ENCODE measurements around the gene B4GALNT1.

B4GALNT1 gene

DNA sequence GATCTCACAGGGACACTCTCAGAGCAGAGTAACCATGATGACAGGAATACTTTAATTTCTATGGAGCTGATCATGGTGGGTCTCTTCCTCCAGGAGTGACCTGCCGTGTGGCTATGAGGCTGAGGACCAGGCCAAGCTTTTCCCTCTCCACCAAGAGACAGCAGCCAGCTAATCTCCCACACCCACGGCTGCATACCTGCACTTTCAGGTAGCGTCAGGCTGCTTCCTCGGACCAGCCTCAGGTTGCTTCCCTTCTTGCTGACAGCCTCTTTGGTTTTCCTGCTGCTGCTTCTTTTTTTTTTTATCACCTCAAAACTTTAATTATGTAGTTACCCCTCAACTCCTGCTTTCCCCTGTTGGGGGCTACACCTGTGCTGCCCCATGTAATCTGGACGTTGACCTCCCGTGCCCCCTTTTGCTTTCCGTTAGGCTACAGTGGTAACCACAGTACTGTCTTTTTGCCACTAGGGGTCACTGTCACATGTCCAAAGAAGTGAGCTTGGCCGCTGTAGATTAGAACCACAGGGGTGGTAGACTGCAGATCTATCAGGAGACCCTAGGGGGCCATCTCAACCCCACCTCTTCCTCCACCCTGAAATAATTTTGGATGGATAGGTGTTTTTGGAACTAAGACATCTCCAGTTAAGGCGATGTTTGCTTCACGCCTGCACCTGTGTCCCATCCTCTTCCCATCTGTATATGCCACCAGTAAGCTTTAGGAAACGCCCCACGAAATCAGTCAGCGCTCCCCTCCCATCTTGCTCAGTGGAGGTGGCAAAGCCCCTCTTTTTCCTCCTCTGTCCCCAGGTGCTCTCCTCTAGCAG is 49.8 kb downstream of the B4GALNT1 start:
- peak; percentile 49 to 65 for DNase-seq

DNA sequence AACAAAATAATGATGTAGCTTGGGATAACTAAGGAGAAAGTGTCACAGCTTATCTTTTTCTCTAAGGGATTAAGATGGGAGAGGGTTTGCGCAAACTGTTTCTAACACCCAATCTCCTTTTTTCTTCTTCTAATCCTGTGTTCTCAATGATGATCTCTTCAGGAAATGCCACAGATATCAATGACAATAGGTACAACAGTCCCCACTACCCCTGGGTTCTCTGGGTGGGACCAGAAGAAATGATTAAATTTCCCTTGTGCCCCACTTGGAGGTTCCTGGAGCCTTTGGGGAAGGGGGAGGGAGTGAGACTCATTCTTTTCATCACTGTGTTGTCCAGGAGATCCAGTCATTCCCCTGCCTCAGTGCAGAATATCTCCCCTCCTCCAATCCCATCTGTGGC is 50.6 kb downstream of the B4GALNT1 start:
- no peak for DNase-seq

DNA sequence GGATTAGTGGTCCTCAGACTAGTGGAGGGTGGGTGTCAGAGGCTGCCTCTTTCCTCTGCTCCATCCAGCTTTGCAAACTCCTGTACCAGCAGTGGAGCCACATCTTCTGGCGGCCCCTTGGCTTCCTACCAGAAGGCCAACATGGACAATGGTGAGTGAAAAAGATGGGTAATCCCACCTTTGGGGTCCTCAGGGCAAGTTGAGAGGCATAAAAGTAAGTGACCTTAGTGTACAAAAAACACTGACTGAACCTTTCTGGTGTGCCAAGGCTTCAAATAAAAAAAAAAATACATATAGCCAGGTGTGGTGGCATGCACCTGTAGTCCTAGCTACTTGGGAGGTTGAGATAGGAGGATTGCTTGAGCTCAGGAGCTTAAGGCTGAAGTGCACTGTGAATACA is 51.2 kb downstream of the B4GALNT1 start:
- DNase-seq, result no peak

DNA sequence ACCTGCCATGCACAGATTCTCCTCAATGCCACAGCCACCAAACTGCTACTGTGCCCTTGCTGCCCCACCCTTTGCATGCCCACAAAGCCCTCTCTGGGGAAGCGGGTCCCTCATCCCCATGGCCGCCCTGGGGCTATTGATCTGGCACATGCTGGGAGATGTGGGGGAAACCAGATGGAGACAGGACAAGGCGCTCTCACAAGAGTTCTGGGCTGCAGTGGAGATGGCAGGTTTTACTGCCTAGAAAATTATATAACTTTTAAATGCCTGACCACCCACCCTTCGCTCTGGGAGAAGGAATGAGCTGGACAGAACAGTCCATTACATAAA is 52.6 kb downstream of the B4GALNT1 start:
- no peak for DNase-seq

DNA sequence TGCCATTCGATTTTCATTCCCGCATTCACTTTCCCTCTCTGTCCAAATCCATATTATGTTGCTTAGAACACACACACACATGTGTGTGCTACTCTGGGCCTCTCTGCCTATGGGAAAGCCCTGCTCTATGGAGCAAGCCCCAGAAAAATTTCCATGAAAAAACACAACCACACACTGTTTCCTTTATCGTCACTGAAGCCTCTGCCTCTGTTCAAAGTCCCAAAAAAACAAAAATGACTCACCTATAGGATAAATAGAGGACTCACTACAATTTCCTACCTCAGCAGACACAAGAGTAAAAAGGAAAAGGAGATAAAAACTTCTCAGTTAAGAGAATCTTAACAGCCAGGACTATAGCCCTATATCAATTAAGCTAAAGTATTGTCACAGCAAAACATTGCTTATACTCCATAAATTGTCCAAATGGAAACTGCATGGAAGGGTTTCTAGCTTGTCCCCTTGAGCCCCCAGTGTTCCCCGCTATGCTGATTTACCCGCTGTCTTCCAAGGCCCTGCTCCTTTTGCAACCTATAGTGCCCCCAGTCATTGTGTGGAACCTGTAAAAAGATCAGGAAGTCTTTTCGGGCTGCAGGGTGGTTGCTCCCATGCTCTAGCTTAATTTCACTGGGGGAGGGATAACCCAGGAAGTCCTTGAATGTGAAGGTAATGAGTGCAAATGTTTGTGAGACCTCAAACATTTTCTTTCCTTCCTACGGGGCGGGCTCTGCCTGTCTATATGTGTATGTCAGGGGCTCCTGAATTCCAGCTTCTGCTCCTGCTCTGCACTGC is 53.1 kb downstream of the B4GALNT1 start:
- no peak for DNase-seq

DNA sequence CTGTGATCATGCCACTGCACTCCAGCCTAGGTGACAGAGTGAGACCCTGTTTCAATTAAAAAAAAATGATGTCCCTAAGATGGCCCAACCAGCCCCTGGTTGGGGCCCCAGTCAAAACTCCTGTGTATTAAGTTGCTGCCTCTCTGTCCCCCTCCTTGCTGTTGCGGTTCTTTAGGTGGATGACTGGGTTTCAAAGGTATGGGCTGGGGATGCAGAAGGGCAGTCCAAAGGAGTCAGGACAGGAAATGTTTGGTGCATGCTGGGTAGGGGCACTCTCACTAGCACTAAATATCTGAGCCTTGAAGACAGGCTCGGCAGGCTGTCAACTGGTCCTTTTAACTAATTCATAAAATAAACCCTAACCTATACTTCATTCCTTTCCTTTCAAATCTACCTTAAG is 54.0 kb downstream of the B4GALNT1 start:
- DNase-seq, result no peak

DNA sequence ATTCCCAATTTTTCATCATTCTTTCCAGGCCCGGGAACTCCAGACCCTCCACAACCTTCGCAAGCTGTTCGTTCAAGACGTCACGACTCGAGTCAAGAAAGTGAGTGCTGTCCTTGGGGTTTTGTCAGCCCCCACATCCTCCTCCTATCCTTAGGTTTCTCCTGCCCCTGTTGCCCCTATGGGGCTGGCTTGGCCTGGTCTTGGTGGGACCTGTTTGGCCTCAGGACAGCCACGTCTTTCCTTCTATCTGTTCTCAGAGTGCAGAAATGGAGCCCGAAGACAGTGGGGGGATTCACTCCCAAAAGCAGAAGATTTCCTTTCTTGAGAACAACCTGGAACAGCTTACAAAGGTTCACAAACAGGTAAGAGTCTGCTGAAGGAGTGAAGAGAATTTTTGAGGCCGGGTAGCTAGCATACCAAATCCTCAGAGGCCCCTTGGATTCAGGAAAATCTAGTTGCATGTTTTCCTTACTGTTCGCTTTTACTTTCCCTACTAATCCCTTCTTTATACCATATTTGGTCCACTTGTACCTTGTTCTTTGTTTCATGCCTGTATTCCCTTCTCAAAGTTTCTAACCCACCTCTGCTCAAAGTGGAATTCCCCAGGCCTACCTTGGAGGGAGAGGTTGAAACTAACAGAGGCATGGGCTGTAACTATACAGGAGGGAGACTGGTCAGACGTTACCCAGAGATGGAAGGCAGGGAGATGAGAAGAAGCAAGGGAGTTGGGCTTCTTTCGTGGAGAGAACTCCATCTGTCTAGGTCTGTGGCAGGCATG is 54.8 kb downstream of the B4GALNT1 start:
- no peak for DNase-seq

DNA sequence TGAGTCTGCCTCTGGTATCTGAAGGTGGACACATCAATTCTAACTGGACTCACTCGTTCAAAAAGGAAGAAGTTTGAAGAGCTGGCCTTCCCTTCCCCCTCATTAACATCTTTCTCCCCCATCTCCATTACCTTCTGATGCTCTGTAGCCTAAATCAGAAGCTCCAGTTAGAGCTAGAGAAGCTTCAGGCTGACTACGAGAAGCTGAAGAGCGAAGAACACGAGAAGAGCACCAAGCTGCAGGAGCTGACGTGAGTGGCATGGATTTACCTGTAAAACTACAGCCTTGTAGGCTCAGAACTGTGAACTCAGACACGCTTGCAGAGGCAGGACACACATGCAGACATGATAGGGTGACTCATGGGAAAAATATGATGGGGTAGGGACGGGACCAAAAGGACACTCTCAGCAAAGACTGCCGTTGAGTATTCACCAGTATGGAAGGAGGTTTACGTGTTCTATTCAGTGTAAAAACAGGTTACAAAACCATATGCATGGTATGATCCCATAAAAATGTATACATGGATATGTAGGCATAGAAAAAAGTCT is 56.3 kb downstream of the B4GALNT1 start:
- DNase-seq, result no peak

All from stimulated activated CD4-positive, alpha-beta T cell treated with anti-CD3 and anti-CD28 coated beads, Interleukin-2, amount 100 ng/mL, for 48 hours (primary cell).